ENCODE measurements around the gene CDK5.

Gene CDK5

GRCh38 chr7:151073990-151074389 is 16.3 kb upstream of the CDK5 start:
- no peak for DNase-seq (ENCODE audit: low spot score)

- DNase-seq (ENCODE audit: low spot score), result no peak
Measured at GRCh38 chr7:151071032-151071866, 13.6 kb upstream of the CDK5 start.

DNA sequence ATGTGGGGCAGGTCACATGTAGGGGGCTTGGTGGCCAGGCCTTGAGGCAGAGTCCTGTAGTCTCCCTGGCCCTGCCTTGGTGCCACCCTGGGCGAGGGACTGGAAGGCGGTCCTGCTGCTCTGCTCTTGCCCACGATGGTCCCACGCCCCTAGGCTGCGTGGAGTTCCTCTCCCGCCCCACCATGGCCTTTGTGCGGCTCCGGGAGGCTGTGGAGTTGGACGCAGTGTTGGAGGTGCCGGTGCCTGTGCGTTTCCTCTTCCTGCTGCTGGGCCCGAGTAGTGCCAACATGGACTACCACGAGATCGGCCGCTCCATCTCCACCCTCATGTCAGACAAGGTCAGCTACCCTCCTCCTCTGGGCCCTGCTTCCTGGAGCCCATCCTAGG is 12.9 kb upstream of the CDK5 start:
- DNase-seq (ENCODE audit: low spot score), result no peak

DNA sequence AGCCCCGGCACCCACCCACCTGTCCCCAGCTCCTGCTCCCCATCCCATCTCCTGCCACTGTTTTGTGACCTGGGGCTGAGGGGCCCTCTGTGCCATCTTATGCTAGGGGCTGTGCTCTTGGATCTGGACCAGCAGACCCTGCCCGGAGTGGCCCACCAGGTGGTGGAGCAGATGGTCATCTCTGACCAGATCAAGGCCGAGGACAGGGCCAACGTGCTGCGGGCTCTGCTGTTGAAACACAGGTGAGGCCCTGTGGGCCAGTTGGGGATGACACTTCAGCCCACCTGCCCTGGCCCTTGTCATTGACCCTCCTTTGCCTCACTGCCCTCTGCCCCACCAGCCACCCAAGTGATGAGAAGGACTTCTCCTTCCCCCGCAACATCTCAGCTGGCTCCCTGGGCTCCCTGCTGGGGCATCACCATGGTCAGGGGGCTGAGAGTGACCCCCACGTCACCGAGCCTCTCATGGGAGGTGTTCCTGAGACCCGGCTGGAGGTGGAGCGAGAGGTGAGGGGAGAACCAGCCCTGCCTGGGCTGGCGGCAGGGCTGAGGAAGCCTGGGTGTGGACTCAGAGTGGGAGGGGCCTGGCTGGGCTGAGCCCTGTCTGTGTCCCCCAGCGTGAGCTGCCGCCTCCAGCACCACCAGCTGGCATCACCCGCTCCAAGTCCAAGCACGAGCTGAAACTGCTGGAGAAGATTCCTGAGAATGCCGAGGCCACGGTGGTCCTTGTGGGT is 12.3 kb upstream of the CDK5 start:
- no peak for DNase-seq (ENCODE audit: low spot score)

DNA sequence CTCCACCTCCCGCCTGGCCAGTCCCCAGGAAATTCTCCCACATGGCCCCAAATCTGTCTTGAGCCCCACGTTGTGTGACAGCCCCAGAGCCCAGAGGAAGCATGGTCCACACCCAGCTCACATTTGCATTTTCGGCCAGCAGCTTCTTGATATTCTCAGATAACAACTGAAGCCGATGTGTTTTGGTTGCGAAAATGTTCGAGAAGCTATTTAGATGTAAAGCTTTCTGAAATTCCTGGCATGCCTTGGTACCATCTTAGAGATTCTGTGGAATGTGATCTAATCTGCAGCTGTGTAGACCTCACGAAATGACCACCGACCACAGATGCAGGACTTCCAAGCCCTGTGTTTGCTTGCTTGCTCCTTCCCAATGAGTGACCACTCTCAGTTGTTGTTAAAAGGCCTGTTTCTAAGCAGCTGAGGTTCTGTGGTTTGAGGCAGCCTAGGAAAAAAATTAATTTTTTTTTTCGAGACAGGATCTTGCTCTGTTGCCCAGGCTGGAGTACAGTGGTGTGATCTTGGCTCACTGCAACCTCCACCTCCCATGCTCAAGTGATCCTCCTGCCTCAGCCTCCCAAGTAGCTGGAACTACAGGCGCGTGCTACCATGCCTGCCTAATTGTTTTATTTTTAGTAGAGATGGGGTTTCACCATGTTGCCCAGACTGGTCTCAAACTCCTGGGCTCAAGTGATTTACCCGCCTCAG is 10.5 kb upstream of the CDK5 start:
- DNase-seq (ENCODE audit: low spot score), result no peak

DNA sequence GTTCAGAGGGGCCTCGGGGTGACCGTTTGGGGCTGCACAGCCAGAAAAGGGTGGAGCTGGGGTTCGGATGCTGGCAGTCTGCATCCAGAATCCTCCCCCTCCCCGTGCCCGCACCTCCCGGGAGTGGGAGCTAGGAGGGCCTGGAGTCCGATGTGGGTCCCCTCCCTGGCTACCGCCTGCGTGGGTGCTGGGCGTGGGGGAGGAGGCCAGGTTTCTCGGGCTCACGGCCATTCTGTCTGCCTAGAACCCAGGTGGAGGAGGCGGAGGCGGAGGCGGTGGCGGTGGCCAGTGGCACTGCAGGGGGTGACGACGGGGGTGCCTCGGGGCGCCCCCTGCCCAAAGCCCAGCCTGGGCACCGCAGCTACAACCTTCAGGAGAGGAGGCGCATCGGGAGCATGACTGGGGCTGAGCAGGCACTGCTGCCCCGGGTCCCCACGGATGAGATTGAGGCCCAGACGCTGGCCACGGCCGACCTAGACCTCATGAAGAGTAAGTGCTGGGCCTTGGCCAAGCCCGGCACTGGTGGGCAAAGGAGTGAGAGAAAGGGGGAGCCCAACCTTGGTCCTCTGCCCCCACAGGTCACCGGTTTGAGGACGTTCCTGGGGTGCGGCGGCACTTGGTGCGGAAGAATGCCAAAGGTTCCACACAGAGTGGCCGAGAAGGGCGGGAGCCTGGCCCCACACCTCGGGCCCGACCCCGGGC is 8.7 kb upstream of the CDK5 start:
- DNase-seq (ENCODE audit: low spot score), result no peak

DNA sequence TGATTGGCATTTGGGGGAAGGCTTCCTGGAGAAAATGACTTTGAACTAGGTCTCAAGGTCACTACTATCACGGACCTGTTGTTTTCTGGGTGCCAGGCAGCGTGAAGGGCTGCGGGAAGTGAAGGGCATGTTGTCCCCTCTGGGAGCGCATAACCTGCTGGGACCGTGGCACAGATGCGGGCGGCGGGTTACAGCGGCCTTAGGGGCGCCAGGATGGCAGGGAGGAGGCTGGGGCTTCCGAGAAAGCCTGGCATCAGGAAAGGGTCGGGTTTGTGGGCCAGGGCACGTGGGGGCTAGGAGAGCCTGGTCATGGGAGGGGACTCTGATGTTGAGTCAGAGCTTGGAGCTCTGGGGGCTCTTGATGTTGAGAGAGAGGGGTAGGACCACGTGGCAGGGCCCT is 7.8 kb upstream of the CDK5 start:
- DNase-seq (ENCODE audit: low spot score), result no peak

DNA sequence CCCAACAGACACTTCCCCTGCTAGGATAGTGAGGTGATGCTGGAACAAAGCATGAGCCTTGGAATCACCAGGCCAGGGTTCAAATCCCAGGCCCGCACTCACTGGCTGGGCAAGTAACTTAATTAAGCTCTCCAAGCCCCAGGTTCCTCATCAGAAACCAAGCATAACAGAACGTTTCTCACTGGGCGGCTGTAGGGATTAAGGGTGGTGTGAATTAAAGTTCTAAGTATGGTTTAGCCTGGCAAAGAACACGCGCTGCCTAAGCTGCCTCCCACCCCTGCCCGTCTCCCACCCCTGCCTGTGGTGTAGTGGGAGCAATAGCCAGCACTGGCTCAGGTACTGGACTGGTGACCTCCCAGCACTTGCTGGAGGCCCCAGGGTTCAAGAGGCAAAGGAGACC is 7.3 kb upstream of the CDK5 start:
- no peak for DNase-seq (ENCODE audit: low spot score)

DNA sequence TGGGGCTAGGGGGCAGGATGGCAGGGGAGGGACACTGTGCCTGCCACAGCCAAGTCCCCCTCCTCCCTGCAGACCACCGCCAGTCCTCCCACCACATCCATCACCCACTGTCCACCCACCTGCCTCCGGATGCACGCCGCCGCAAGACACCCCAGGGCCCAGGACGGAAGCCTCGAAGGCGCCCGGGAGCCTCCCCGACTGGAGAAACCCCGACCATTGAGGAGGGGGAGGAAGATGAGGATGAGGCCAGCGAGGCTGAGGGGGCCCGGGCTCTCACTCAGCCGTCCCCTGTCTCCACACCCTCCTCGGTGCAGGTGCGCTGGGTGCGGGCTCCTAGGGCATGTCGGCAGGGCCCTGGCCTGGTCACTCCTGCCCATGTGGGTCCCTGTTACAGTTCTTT is 6.8 kb upstream of the CDK5 start:
- no peak for DNase-seq (ENCODE audit: low spot score)

GRCh38 chr7:151063212-151063561 is 5.5 kb upstream of the CDK5 start:
- DNase-seq (ENCODE audit: low spot score), result peak; percentile 82

DNA sequence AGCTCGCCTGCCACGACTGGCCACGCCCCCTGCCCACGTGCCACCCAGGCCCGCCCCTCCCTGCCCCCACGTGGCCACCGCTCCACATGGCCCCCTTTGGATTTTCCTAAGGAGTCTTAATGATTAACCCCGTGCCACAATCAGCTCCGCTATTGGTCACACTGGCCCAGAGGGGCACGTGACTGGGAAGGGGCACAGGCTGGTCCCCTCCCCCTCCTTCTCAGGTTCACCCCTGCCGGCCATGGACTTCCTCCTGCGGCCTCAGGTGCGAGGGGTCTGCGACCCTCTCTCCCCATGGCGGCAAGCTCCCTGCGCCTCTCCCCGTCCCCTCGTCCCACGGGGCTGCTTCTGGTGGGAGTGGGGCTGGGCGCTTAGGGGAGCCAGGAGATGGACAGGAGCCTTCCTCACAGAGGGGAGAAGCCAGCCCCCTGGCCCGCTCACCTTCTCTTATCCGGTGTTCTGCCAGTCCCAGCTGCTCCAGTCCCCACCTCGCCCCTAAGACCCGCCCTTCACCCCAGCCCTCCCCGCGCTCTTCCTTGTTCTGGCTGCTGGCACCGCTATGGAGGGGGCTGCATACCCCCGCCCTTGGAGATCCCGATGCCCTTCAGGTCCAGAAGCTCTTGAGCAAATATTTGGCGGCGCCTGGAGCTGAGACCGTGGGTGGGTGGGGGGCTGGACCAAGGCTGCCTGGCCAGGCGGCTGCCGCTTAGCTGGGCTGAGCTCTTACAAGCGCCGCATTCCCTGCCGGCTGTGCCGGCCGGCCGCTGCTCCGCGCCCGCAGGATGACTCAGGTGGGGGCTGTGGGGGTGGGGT is 4.9 kb upstream of the CDK5 start:
- DNase-seq (ENCODE audit: low spot score), result peak; percentile 86

- no peak for DNase-seq (ENCODE audit: low spot score)
Measured at GRCh38 chr7:151062111-151062398, 4.4 kb upstream of the CDK5 start.

DNA sequence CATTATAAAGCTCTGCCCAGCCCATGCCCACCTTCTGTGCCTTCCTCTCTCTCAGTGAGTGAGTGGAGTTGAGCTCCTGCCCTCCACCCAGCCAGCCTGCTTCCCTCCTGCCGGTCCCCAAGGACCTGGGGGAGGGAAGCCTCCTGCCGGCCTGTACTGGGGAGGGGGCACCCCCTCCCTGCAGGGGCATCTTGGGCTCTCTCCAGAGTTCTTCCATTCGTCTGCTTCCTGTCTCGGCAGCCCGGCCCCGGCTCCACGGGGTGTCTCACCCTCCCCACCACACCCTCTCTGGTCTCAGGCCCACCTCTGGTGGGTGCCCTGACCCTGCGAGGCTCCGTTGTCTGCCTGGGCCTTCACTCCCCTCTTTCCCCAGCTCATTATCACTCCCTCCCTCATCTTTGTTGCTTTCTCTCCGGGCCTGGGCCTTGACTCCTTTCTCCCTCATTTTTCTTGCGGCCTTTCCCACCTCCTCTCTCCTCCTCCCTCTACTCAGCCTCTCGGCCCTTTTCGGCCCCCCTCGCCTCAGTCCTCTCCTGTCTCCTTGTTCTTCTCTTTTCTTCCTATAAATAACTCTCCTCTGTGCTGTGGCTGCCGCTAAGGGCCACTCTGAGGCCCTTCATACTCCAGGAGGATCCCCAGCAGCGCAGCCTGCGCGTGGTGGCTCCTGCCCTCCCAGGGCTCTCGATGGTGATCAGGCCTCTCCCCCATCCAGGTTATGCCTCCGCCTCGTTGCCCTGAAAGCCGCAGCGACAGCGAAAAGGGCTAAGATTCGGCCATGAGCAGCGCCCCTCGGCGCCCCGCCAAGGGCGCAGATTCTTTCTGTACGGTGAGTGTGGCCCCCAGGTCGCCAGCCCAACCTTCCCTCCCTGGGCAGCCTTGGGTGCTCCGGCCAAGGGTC is 3.8 kb upstream of the CDK5 start:
- DNase-seq (ENCODE audit: low spot score), result no peak

DNA sequence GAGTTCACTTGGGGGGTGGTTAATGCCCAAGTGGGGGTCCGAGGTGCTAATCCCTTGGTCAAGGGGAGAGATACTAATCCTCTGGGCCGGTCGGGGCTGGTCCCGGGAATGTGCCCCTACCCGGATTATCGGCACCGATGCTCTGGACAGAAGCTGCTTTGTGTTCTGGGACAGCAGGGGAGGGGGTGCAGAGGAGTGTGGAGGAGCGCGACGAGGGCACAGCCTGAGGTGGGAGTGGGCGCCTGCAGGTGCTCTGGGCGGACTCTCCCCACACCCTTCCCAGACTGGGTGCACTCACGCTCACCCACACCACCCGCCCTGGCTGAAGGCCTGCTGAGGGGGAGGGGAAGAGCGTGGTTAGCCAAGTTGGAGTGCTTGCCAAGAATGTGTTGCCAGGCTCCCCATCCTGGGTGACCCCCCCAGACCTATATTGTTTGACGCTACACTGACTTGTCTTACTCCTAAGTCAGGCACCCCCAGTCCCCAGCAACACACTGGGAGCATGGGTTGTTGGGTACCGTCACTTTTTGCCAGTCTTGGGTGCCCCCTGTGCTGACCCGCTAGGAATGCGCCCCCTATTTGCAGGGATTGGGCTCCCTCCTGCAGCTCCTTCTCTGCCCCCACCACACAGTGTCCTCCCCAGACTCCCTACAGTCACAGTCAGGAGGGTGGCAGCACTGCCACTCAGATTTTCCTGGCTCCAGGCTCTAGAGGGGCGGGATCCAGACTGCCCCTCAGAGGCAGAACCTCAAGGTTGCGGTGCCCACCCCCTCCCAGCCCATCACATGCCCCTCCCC is 2.9 kb upstream of the CDK5 start:
- DNase-seq (ENCODE audit: low spot score), result no peak

- DNase-seq (ENCODE audit: low spot score), result no peak
Measured at GRCh38 chr7:151060113-151060415, 2.4 kb upstream of the CDK5 start.

GRCh38 chr7:151059367-151060112 is 1.8 kb upstream of the CDK5 start, which contains the start of gene SLC4A2:
Gene SLC4A2, plus strand, starts transcription at chr7:151059589. Its CDS starts 2,399 bp downstream, at chr7:151061988.
- DNase-seq (ENCODE audit: low spot score), result peak; percentile 94

GRCh38 chr7:151058781-151059366 is 1.2 kb upstream of the CDK5 start:
- DNase-seq (ENCODE audit: low spot score), result no peak

GRCh38 chr7:151057989-151058780 is 488 bp upstream of the CDK5 start:
- peak; percentile 98 for DNase-seq (ENCODE audit: low spot score)
